Measurements from ENCODE around the gene CYP1B1.

GRCh38 chr2:38074764-38075506 is 1.0 kb downstream of the CYP1B1 start:
- no peak for TF ChIP-seq CTCF (IDR thresholded peaks at IDR 0.05)
- no peak for TF ChIP-seq POLR2A (IDR thresholded peaks at IDR 0.05)

All from testis (tissue), 2 donors.